ENCODE results near the gene INS. TPM values are rescaled to one million over a fixed set of nuclear protein-coding genes. Genes with fewer than 3 reads are reported as not detected.

INS gene
- total and polyA plus RNA-seq, 4 experiments from 2014 or later = not detected

DNA sequence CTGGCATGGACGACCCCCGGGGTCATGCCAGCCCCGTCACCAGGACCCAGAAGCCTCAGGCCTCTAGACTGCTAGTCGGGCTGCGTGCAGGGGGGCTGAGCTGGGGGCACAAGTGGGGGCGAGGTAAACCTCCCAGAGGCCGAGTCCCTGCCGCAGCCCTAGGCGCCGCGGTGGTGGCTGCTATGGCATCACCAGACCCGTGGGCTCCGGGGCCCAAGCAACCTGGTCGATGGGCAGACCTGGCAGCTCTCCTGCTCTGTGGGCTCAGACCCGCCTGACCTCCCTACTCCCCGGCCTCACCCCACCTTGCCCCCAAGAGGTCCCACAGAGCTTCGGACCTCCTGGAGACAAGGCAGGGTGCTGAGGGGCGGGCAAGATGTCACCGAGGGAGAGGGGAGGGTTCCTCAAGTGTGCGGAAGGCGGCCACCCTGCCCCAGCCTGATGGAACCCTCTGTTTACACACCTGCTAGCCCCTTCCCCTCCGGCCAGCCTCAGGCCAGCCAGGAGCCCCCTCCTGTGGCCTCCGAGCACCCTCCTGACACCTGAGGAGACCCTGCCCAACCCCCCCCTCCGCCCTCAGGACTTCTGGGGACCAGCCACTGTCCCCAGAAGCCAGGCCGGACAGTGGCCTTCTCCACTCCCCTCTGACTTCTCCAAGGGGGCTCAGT lies 31.2 kb downstream of the INS start:
- H3K27me3 Mint-ChIP-seq = peaks cover 14 to 25% of the 10 kb centered on the region in 2 donors
- intact Hi-C loops (cut with micrococcal nuclease) = no loop called here
- H3K36me3 Mint-ChIP-seq = no peaks in the 10 kb centered on the region
- Histone ChIP-seq H3K4me3 (ENCODE audit: low read length in 2 of 2) (no peak overlapping the region), H3K27ac (ENCODE audit: low read depth, low read length) (no peak overlapping the region), H3K4me1 (ENCODE audit: insufficient read depth, low read length) (no peaks in the 10 kb centered on the region), H3K9me3 (ENCODE audit: control insufficient read depth in 1 of 2, low read length in 2 of 2) (no peaks in the 10 kb centered on the region), H3K27me3 (ENCODE audit: insufficient read depth, low read length) (no peaks in the 10 kb centered on the region), H3K36me3 (ENCODE audit: insufficient read depth, low read length) (no peaks in the 10 kb centered on the region)
- POLR2A ChIA-PET (ENCODE audit: partially characterized antibody) = no interaction called here
- no peak for DNase-seq
- no peak overlapping the region for H3K27ac Mint-ChIP-seq
- CTCF ChIA-PET (ENCODE audit: partially characterized antibody) = no interaction called here
- peaks cover 0 to 3% (median 0%) of the 10 kb centered on the region in 8 donors for H3K9me3 Mint-ChIP-seq
- peaks cover 0 to 1% (median 0%) of the 10 kb centered on the region in 4 donors for H3K4me1 Mint-ChIP-seq
- H3K4me3 Mint-ChIP-seq = no peak overlapping the region

DNA sequence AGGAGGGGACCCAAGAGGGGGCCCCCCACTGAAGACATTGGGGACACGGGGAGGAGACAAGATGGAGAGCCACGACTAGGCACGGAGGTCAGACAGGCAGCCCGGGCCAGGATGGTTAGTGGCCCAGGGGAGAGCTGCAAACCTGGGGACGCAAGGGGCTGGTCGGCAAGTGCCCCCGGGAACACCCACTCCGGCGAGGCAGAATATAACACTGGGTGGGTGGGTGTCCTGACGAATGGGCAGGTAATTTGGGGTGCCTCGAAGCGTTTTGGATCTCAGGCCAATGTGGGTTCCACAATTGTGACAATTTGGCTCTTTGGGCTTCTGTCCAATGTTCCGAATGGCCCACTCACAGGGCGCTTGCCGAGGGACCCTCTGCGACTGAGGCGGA lies 31.7 kb downstream of the INS start:
- Histone ChIP-seq H3K4me3 (ENCODE audit: low read length in 2 of 2) (no peak overlapping the region), H3K9me3 (ENCODE audit: control insufficient read depth in 1 of 2, low read length in 2 of 2) (no peaks in the 10 kb centered on the region), H3K27ac (ENCODE audit: low read depth, low read length) (no peak overlapping the region), H3K27me3 (ENCODE audit: insufficient read depth, low read length) (no peaks in the 10 kb centered on the region), H3K36me3 (ENCODE audit: insufficient read depth, low read length) (no peaks in the 10 kb centered on the region), H3K4me1 (ENCODE audit: insufficient read depth, low read length) (no peaks in the 10 kb centered on the region)
- intact Hi-C loops (cut with micrococcal nuclease) = no loop called here
- peaks cover 16 to 27% of the 10 kb centered on the region in 2 donors for H3K27me3 Mint-ChIP-seq
- H3K4me1 Mint-ChIP-seq = peaks cover 0 to 1% (median 0%) of the 10 kb centered on the region in 4 donors
- POLR2A ChIA-PET (ENCODE audit: partially characterized antibody) = no interaction called here
- H3K9me3 Mint-ChIP-seq = peaks cover 0 to 3% (median 0%) of the 10 kb centered on the region in 8 donors
- H3K27ac Mint-ChIP-seq = no peak overlapping the region
- CTCF ChIA-PET (ENCODE audit: partially characterized antibody) = no interaction called here
- no peaks in the 10 kb centered on the region for H3K36me3 Mint-ChIP-seq
- no peak for DNase-seq
- no peak overlapping the region for H3K4me3 Mint-ChIP-seq

DNA sequence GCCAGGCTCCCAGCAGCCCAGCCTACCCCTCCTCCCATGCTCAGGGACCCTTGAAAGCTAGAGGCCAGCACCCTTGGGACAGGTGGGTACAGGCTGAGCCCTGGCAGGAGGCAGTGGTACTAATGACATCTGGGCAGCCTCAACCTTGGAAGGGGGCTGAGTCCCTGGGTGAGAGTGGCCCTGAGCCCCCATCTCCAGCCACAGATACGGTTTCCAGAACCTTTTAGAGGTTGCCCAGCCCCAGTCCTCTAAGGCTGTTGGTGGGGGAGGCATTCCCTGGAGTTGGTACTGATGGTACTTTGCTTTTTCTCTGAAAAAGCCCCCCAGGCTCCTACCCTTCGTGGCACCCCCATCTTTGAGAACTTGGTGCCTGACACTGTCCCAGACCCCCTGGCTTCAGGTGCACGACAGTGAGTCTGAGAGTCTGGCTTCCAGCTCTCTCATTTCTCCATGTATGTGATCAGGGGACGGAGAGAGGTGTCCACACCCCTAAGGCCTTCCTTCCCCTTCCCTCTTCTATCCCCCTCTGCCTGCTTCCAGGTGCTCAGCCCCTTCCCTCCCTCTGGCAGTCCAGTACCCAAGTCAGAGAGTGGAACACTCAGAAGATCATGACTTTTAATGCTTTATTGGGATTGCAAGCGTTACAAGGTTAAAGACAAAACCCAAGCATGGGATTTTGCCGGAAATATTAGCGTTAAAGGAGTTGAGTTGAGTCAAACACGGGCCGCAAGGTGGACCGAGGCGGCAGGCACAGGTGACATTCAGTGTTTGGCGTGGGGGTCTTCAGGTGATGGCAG lies 32.3 kb downstream of the INS start:
- Mint-ChIP-seq H3K27ac (no peak overlapping the region), H3K9me3 (peaks cover 0 to 3% (median 0%) of the 10 kb centered on the region in 8 donors), H3K27me3 (peaks cover 16 to 28% of the 10 kb centered on the region in 2 donors), H3K4me3 (no peak overlapping the region), H3K36me3 (no peaks in the 10 kb centered on the region), H3K4me1 (peaks cover 0 to 1% (median 0%) of the 10 kb centered on the region in 4 donors)
- Histone ChIP-seq H3K36me3 (ENCODE audit: insufficient read depth, low read length) (no peaks in the 10 kb centered on the region), H3K27me3 (ENCODE audit: insufficient read depth, low read length) (no peaks in the 10 kb centered on the region), H3K27ac (ENCODE audit: low read depth, low read length) (no peak overlapping the region), H3K9me3 (ENCODE audit: control insufficient read depth in 1 of 2, low read length in 2 of 2) (no peaks in the 10 kb centered on the region), H3K4me1 (ENCODE audit: insufficient read depth, low read length) (no peaks in the 10 kb centered on the region), H3K4me3 (ENCODE audit: low read length in 2 of 2) (no peak overlapping the region)
- ChIA-PET CTCF (ENCODE audit: partially characterized antibody) (no interaction called here), POLR2A (ENCODE audit: partially characterized antibody) (no interaction called here)
- no peak for DNase-seq
- intact Hi-C loops (cut with micrococcal nuclease) = no loop called here

DNA sequence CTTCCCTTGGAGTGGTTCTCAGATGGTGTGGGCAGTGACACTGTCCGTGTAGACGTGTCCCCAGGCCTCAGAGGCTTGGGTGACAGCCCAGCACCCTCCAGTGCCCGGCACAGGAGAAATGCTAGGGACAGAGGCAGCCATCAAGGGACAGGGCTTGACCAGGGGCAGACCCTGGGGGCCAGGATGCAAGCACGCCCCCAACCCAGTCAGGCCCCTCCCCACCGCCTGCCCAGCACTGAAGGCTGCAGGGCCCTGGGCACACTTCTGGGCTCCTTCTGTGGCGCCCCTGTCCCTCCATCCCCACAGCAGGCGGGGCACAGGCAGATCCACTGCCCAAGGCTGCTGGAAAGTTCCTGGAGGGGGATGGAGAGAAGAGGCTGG lies 32.9 kb downstream of the INS start:
- Mint-ChIP-seq H3K4me3 (no peak overlapping the region), H3K9me3 (peaks cover 0 to 3% (median 0%) of the 10 kb centered on the region in 8 donors), H3K27me3 (peaks cover 14 to 31% of the 10 kb centered on the region in 2 donors), H3K27ac (no peak overlapping the region), H3K4me1 (peaks cover 0 to 1% (median 0%) of the 10 kb centered on the region in 4 donors), H3K36me3 (no peaks in the 10 kb centered on the region)
- Histone ChIP-seq H3K4me3 (ENCODE audit: low read length in 2 of 2) (no peak overlapping the region), H3K9me3 (ENCODE audit: control insufficient read depth in 1 of 2, low read length in 2 of 2) (no peaks in the 10 kb centered on the region), H3K36me3 (ENCODE audit: insufficient read depth, low read length) (no peaks in the 10 kb centered on the region), H3K27ac (ENCODE audit: low read depth, low read length) (no peak overlapping the region), H3K27me3 (ENCODE audit: insufficient read depth, low read length) (no peaks in the 10 kb centered on the region), H3K4me1 (ENCODE audit: insufficient read depth, low read length) (no peaks in the 10 kb centered on the region)
- POLR2A ChIA-PET (ENCODE audit: partially characterized antibody) = no interaction called here
- intact Hi-C loops (cut with micrococcal nuclease) = no loop called here
- CTCF ChIA-PET (ENCODE audit: partially characterized antibody) = no interaction called here
- no peak for DNase-seq

DNA sequence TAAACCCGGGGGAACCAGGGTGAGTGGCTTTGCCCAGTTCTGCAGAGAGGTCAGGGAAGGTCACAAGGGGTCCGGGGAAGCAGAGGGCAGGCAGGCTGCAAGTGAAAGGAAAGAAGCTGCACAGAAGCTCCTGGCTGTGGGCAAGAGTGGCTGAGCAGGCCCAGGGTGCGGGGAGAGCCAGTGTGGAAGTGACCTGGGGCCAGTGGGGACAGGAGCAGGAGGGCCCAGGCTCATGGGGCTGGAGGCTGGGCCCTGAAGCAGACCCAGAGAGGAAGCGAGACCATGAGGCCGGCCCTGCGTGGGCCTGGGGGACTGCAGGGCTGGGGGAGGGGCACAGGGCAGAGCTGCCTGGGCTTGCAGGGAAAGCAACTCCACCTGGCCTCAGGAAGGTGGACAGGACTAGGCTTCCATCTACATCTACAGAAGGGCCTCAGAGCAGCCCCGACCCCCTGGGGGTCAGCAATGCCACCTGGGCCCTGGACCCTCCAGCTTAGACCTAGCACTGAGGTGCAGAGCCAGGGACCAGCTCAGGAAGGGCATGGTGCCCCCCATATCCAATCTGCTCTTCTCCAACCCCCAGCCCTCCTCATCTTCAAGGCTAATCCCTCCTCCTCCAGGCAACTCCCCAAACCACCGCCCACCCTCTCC lies 33.4 kb downstream of the INS start:
- CTCF ChIA-PET (ENCODE audit: partially characterized antibody) = no interaction called here
- DNase-seq = no peak

DNA sequence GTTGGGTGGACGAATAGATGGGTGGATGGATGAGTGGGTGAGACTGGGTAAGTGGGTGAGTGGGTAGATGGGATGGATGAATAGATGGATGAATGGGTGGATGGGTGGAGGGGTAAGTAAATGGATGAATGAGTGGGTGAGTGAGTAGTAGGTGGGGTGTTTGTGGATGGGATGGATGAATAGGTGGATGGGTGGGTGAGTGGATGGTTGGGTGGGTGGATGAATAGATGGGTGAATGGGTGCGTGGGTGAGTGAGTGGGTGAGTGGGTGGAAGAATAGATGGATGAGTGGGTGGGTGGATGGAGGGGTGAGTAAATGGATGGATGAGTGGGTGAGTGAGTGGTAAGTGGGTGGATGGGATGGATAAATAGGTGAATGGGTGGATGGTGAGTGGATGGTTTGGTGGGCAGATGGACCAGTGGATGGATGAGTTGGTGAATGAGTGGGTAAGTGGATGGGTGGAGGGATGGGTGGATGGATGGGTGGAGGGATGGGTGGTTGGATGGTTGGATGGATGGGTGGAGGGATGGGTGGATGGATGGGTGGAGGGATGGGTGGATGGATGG lies 34.4 kb downstream of the INS start:
- POLR2A ChIA-PET (ENCODE audit: partially characterized antibody) = no interaction called here
- no peaks in the 10 kb centered on the region for H3K36me3 ChIP-seq (ENCODE audit: insufficient read depth, low read length)
- H3K27ac Mint-ChIP-seq = no peak overlapping the region
- H3K4me3 Mint-ChIP-seq = no peak overlapping the region
- no peak for DNase-seq
- H3K9me3 Mint-ChIP-seq = peaks cover 0 to 3% (median 0%) of the 10 kb centered on the region in 8 donors
- H3K27me3 Mint-ChIP-seq = peaks cover 14 to 21% of the 10 kb centered on the region in 2 donors
- H3K27ac ChIP-seq (ENCODE audit: low read depth, low read length) = no peak overlapping the region
- intact Hi-C loops (cut with micrococcal nuclease) = no loop called here
- CTCF ChIA-PET (ENCODE audit: partially characterized antibody) = no interaction called here
- no peaks in the 10 kb centered on the region for H3K27me3 ChIP-seq (ENCODE audit: insufficient read depth, low read length)
- H3K9me3 ChIP-seq (ENCODE audit: control insufficient read depth in 1 of 2, low read length in 2 of 2) = no peaks in the 10 kb centered on the region
- H3K36me3 Mint-ChIP-seq = no peaks in the 10 kb centered on the region
- H3K4me1 Mint-ChIP-seq = peaks cover 0 to 1% (median 0%) of the 10 kb centered on the region in 4 donors
- H3K4me1 ChIP-seq (ENCODE audit: insufficient read depth, low read length) = no peaks in the 10 kb centered on the region
- no peak overlapping the region for H3K4me3 ChIP-seq (ENCODE audit: low read length in 2 of 2)

More for the DNA sequence above, 33.4 kb downstream of the INS start:
- no peak overlapping the region for H3K27ac ChIP-seq (ENCODE audit: low read depth, low read length)
- no peaks in the 10 kb centered on the region for H3K9me3 ChIP-seq (ENCODE audit: control insufficient read depth in 1 of 2, low read length in 2 of 2)
- Mint-ChIP-seq H3K4me1 (peaks cover 0 to 1% (median 0%) of the 10 kb centered on the region in 4 donors), H3K36me3 (no peaks in the 10 kb centered on the region), H3K4me3 (no peak overlapping the region), H3K9me3 (peaks cover 0 to 3% (median 0%) of the 10 kb centered on the region in 8 donors), H3K27ac (no peak overlapping the region), H3K27me3 (peaks cover 14 to 28% of the 10 kb centered on the region in 2 donors)
- no peaks in the 10 kb centered on the region for H3K4me1 ChIP-seq (ENCODE audit: insufficient read depth, low read length)
- H3K36me3 ChIP-seq (ENCODE audit: insufficient read depth, low read length) = no peaks in the 10 kb centered on the region
- H3K4me3 ChIP-seq (ENCODE audit: low read length in 2 of 2) = no peak overlapping the region
- no peaks in the 10 kb centered on the region for H3K27me3 ChIP-seq (ENCODE audit: insufficient read depth, low read length)
- POLR2A ChIA-PET (ENCODE audit: partially characterized antibody) = no interaction called here
- intact Hi-C loops (cut with micrococcal nuclease) = no loop called here
